Body of pancreas (tissue), 4 donors: ENCODE data around the gene SLC24A4. TPM values are rescaled to one million over a fixed set of nuclear protein-coding genes. Genes with fewer than 3 reads are reported as not detected.
A peak's percentile ranks its signal among the peaks of the same experiment; 100 is the strongest.

Experiments used
- ATAC-seq: fragments of 150-250 bp; one replicate; pipeline ENCODE4 v1.9.1; 2016
- DNase-seq, 4 donors: peaks; one replicate each; pipeline ENCODE4 v3.0.0-alpha.2; 2019
- H3K27ac ChIP-seq, 4 donors: fragments of 200-600 bp; sonication (generic); 1 replicate in 3 of 4; 2 replicates in 1 of 4; pipeline versions ENCODE4 v1.5.1 to v1.6.1; 2016 to 2019; ENCODE audit warnings: mild to moderate bottlenecking in 1 of 4, mixed read lengths in 1 of 4, moderate library complexity in 1 of 4
- H3K27me3 ChIP-seq, 2 donors: fragments of 200-600 bp; sonication (generic); one replicate each; pipeline ENCODE4 v1.6.0; 2016; ENCODE audit warnings: mild to moderate bottlenecking in 1 of 2
- H3K36me3 ChIP-seq, 2 donors: fragments of 200-600 bp; sonication (generic); replicated peaks in 1 of 2; 2 replicates each; pipeline ENCODE4 v1.5.1; 2016; ENCODE audit warnings: low read depth in 2 of 2; ENCODE audit not compliant: insufficient read depth in 1 of 2
- H3K4me1 ChIP-seq: fragments of 200-600 bp; sonication (generic); one replicate; pipeline ENCODE4 v1.6.0; 2016
- H3K4me3 ChIP-seq, 2 donors: fragments of 200-600 bp; sonication (generic); 1 replicate in 1 of 2; 2 replicates in 1 of 2; pipeline ENCODE4 v1.5.1; 2016 to 2019
- H3K9me3 ChIP-seq, 3 donors: fragments of 200-600 bp; sonication (generic); 1 replicate in 2 of 3; 2 replicates in 1 of 3; pipeline ENCODE4 v1.5.1; 2016
- POLR2A ChIP-seq, 3 donors: fragments of 450-650 bp; IDR thresholded peaks; one replicate each; pipeline ENCODE4 v1.6.1; 2016; ENCODE audit warnings: antibody characterized with exemption in 3 of 3, mild to moderate bottlenecking in 2 of 3
- WGBS, 2 donors: methylation state at CpG; one replicate each; pipeline ENCODE4 v1.1.5; 2017; 5-methylcytosine and 5-hydroxymethylcytosine counted together
- intact Hi-C: fragments of 100-400 bp; cut with DNase I; formaldehyde crosslinking; loops from one replicate; pipeline ENCODE4 v1.15.1; 2023
- total RNA-seq, 2 donors: library from RNA; depleted of rRNA; stranded (reverse); fragments of >200 nt; gene quantifications; one replicate each; pipeline ENCODE4 v1.1.0, GENCODE V29; 2016
- TF ChIP-seq, protein P1 (sequence below), 7 experiments: fragments of 450-650 bp in 4 of 7; fragments of 200-600 bp in 3 of 7; sonication (generic) in 3 of 7; IDR thresholded peaks; one replicate each; pipeline ENCODE4 v1.5.1; 2016 to 2019; ENCODE audit warnings: antibody characterized with exemption in 7 of 7

Gene SLC24A4
- total RNA-seq, 2 donors from 2014 or later: 0.26 TPM; not detected in 1

DNA sequence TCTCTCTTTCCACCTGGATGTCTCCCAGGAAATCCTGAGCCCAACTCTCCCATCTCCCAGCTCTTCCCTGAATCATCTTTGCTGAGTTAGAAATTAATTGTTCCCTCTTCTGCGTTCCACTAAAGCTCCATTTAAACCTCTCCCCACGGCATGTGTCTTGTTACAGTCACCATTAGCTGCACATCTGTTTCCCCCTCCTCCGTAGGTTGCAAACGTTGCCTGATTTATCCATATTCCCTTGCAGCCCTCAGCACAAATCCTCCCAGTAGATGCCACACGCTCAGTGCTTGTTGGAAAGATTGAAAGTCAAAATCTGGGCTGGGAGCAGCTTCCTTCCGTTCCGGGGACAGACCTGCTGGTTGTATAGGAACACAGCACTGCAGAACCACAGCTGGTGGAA lies 90.4 kb downstream of the SLC24A4 start:
- no peak overlapping the region for H3K27ac ChIP-seq
- no peaks in the 10 kb centered on the region for H3K4me1 ChIP-seq
- no peaks in the 10 kb centered on the region for H3K27me3 ChIP-seq
- H3K4me3 ChIP-seq: no peak overlapping the region
- H3K9me3 ChIP-seq: no peaks in the 10 kb centered on the region
- DNase-seq: no peak
- ATAC-seq: no peak
- H3K36me3 ChIP-seq: no peaks in the 10 kb centered on the region
- WGBS, 2 donors: 41 to 43% methylated on average over 7 of the region's 7 CpGs
- intact Hi-C loops: no loop called here
- TF ChIP-seq POLR2A (IDR thresholded peaks at IDR 0.05): no peak
- TF ChIP-seq, protein P1, sequence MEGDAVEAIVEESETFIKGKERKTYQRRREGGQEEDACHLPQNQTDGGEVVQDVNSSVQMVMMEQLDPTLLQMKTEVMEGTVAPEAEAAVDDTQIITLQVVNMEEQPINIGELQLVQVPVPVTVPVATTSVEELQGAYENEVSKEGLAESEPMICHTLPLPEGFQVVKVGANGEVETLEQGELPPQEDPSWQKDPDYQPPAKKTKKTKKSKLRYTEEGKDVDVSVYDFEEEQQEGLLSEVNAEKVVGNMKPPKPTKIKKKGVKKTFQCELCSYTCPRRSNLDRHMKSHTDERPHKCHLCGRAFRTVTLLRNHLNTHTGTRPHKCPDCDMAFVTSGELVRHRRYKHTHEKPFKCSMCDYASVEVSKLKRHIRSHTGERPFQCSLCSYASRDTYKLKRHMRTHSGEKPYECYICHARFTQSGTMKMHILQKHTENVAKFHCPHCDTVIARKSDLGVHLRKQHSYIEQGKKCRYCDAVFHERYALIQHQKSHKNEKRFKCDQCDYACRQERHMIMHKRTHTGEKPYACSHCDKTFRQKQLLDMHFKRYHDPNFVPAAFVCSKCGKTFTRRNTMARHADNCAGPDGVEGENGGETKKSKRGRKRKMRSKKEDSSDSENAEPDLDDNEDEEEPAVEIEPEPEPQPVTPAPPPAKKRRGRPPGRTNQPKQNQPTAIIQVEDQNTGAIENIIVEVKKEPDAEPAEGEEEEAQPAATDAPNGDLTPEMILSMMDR (IDR thresholded peaks at IDR 0.05): no peak

DNA sequence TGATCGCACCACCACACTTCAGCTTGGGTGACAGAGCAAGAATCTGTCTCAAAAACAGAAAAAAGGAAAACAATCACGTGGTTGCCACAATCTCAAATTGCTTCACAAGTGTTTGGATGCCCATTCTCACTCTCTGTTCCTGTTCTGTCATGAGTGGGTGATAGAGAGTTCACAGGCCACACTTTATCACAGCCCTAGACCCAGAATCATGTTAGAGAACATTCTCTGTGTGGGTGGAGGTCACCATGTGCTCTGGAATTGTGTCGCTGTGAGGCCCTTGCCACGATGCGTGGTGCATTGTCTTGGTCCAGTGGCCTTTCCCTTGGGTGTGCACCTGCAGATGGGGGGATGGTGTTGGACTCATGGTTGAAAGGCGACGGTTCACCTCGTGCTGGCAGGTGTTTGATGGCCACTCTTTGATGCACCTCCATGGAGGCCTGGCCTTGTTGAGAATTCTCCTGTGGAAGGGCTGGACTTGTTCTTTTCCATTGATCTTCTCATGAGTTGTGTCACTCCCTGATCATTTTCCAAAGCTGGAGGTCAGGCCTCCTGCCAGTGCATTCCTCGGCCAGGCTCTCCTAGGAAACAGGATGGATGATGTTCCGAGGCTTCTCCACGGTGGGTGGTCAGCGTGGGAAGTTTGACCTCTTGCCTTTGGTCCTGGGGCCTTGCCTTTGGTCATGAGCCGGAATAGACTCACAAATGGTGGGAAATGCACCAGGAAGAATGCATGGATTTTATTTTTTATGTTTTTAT lies 91.9 kb downstream of the SLC24A4 start:
- no peak for ATAC-seq
- DNase-seq: peak in 2 of 4 donors; percentile 11 to 22
- H3K4me1 ChIP-seq: no peaks in the 10 kb centered on the region
- H3K4me3 ChIP-seq: no peak overlapping the region
- TF ChIP-seq, protein P1 (IDR thresholded peaks at IDR 0.05): no peak
- no peak for TF ChIP-seq POLR2A (IDR thresholded peaks at IDR 0.05)
- no peaks in the 10 kb centered on the region for H3K36me3 ChIP-seq
- no peaks in the 10 kb centered on the region for H3K9me3 ChIP-seq
- no peak overlapping the region for H3K27ac ChIP-seq
- no peaks in the 10 kb centered on the region for H3K27me3 ChIP-seq
- WGBS, 2 donors: 59 to 68% methylated on average over 10 to 13 of the region's 13 CpGs
- intact Hi-C loops: no loop called here

DNA sequence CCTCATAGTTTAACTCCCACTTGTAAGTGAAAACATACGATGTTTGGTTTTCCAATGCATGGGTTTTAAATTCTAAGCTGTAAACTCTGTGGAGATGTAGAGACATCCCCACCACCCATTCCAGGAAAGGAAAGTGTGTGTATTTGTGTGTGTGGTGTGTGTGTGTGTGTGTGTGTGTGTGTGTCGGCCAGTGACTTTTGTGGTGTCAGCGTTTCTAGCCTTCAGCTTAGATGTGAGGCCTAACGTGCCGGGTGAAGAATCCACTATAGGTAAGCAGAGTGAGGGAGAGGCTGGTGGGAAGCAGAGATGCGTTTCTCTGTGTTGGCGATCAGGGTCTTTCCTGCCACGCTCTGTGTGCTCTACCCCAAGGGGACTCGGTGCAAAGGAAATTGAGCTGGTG lies 93.0 kb downstream of the SLC24A4 start:
- H3K36me3 ChIP-seq: no peaks in the 10 kb centered on the region
- H3K9me3 ChIP-seq: no peaks in the 10 kb centered on the region
- WGBS, 2 donors: 73 to 89% methylated on average over 9 of the region's 9 CpGs
- no peak overlapping the region for H3K4me3 ChIP-seq
- no peaks in the 10 kb centered on the region for H3K4me1 ChIP-seq
- intact Hi-C loops: no loop called here
- H3K27ac ChIP-seq: no peak overlapping the region
- ATAC-seq (no peak), DNase-seq (no peak)
- TF ChIP-seq POLR2A (IDR thresholded peaks at IDR 0.05): no peak
- TF ChIP-seq, protein P1 (IDR thresholded peaks at IDR 0.05): no peak
- no peaks in the 10 kb centered on the region for H3K27me3 ChIP-seq

DNA sequence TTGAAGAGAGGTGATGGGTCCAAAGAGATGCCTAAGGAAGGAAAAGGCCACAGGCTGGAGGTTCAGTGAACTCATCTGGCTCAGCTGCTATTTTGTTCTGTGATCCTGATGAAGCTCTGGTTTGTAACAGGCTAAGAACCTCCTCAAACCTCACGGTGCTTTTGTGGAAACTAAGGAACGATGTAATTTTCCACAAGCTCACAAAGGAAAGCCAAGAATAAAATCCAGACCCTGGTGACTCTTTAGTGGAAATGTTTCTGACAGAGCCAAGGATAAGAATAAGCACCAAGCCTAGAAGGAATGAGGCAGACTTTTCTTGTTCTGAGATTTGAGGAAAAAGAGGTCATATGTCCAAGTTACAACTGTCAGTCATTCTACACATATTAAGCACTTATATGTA lies 93.6 kb downstream of the SLC24A4 start:
- Histone ChIP-seq H3K27ac (no peak overlapping the region), H3K36me3 (no peaks in the 10 kb centered on the region), H3K4me3 (no peak overlapping the region), H3K27me3 (no peaks in the 10 kb centered on the region), H3K4me1 (no peaks in the 10 kb centered on the region), H3K9me3 (no peaks in the 10 kb centered on the region)
- DNase-seq (no peak), ATAC-seq (no peak)
- no peak for TF ChIP-seq POLR2A (IDR thresholded peaks at IDR 0.05)
- WGBS, 2 donors: 59 to 75% methylated on average over 2 of the region's 2 CpGs
- intact Hi-C loops: no loop called here

DNA sequence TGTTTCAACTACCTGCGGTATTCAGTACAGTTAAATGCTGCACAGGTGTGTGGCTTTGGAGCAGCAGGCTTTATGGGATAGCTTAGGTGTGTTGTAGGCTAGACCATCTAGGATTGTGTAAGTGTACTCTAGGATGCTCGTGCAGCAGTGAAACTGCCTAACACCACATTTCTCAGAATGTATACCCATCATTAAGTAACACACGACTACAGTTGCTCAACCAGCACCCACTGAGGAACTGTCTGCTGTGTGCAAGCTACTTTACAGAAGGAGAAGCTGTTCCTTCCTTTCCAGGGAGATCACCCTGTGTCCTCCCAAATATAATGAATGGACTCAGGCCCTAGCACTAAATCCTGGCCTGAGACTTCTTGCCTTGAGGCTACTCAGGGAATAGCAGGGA lies 94.8 kb downstream of the SLC24A4 start:
- intact Hi-C loops: no loop called here
- Histone ChIP-seq H3K36me3 (no peaks in the 10 kb centered on the region), H3K27me3 (no peaks in the 10 kb centered on the region), H3K9me3 (no peaks in the 10 kb centered on the region), H3K27ac (no peak overlapping the region), H3K4me1 (no peaks in the 10 kb centered on the region), H3K4me3 (no peak overlapping the region)
- TF ChIP-seq POLR2A (IDR thresholded peaks at IDR 0.05): no peak
- TF ChIP-seq, protein P1 (IDR thresholded peaks at IDR 0.05): no peak
- ATAC-seq (no peak), DNase-seq (peak in 1 of 4 donors; percentile 68)
- 59 to 88% methylated on average over 3 of the region's 3 CpGs for WGBS, 2 donors
